ENCODE results near the gene RABGGTA.

RABGGTA gene

DNA sequence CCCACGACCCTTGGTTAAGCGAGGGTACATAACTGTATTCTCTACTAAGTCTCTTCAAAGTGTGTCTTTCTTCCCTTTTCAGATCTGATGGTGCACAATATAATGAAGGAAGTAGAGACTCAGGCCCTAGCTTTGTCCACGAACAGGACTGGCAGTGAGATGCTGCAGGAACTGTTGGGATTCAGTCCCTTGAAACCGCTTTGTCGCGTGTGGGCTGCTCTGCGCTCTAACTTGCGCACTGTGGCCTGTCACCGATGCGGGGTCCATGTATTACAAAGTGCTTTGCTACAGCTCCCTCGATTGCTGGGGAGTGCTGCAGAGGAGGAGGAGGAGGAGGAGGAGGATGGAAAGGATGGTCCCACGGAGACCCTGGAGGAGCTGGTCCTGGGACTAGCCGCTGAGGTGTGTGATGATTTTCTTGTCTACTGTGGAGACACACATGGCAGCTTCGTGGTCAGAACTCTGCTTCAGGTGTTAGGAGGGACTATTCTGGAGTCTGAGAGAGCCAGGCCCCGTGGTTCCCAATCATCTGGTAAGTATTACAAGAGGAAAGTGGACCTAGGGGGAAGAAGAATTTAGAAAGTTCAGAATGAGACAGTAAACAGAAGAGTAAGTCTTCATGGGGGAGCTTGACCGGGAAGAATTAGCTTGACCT, 29.1 kb upstream of the RABGGTA start:
- TF ChIP-seq, protein P1, sequence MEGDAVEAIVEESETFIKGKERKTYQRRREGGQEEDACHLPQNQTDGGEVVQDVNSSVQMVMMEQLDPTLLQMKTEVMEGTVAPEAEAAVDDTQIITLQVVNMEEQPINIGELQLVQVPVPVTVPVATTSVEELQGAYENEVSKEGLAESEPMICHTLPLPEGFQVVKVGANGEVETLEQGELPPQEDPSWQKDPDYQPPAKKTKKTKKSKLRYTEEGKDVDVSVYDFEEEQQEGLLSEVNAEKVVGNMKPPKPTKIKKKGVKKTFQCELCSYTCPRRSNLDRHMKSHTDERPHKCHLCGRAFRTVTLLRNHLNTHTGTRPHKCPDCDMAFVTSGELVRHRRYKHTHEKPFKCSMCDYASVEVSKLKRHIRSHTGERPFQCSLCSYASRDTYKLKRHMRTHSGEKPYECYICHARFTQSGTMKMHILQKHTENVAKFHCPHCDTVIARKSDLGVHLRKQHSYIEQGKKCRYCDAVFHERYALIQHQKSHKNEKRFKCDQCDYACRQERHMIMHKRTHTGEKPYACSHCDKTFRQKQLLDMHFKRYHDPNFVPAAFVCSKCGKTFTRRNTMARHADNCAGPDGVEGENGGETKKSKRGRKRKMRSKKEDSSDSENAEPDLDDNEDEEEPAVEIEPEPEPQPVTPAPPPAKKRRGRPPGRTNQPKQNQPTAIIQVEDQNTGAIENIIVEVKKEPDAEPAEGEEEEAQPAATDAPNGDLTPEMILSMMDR (IDR thresholded peaks at IDR 0.05; ENCODE audit: control insufficient read depth, insufficient read depth, low read depth, low read length, missing control alignments), result no peak
- peak overlapping the region; percentile 70 for H3K4me3 ChIP-seq (ENCODE audit: control insufficient read depth, low read depth, low read length)
- DNase-seq (ENCODE audit: low read depth), result no peak

DNA sequence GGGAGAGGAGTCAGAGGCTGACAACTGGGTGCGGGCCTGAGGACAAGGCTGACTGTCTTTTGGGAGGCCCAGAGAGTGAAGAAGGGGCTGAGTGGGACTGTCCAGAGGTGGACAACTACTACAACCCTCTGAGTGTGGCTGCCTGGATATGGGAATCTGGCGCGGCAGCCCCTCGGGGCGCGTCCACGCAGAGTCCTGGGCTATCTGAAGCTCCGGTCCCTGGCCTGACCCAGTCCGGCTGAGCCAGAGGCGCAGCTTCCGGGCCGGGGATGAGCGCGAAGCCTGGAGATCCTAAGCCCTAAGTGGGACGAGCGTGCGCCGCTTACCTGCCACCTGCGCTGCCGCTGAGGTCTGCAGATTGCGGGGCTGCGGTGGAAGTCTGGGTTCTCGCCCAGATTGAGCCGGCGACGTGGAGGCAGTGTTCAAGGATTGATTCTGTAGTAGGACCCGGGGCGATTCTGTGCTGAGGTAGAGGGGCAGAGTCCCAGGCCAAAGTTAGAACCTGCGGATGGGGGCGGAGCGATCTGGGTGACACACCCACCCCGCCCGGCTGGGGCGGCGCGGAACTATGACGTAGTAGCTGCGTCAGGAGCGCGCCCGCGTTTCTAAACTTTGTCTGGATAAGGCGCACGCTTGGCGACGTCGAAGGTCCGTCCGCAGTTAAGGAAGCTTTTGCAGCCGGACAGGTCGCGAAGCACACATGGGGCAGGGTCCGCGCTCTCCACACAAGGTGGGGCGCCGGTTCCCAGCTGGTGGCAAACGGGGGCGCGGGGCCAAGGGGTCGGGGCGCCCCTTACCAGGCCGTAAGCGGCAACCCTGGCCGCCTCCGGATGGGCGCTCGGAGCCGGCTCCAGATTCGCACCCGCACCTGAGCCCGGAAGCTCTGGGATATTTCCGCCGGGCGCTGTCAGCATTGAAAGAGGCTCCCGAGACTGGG, 28.1 kb upstream of the RABGGTA start, which contains the start of the genes DHRS1 and NOP9:
TSS of gene DHRS1 (minus strand) at position 526 of the 937 bp plus-strand sequence. CDS start 674 bp downstream, outside the sequence.
TSS of gene NOP9 (plus strand) at position 596 of the 937 bp plus-strand sequence. CDS start at position 701, 105 bp downstream.
- H3K4me3 ChIP-seq (ENCODE audit: control insufficient read depth, low read depth, low read length), result peak within 1 kb of the TSS; percentile 70
- peak; percentile 18 for DNase-seq (ENCODE audit: low read depth)
- TF ChIP-seq, protein P1 (IDR thresholded peaks at IDR 0.05; ENCODE audit: control insufficient read depth, insufficient read depth, low read depth, low read length, missing control alignments), result no peak

DNA sequence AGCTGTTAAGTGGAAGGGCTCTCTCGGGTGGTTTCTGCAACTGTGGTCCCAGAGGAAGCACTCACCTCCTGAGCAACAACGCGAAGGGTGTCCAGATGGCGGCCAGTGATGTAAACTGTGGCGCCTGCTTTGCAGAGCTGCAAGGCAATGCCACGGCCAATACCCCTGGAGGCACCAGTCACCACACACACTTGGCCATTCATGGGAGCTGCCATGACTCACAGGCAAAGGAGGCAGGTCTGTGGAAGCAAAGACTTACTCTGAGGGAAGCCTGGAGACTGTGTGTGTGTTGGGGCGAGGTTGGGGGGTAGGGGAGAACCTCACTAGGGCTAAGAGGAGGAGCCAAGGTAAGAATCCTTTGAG, 27.5 kb upstream of the RABGGTA start:
- TF ChIP-seq, protein P1 (IDR thresholded peaks at IDR 0.05; ENCODE audit: control insufficient read depth, insufficient read depth, low read depth, low read length, missing control alignments), result peak; percentile 5
- DNase-seq (ENCODE audit: low read depth), result peak; percentile 13
- peak overlapping the region; percentile 70 for H3K4me3 ChIP-seq (ENCODE audit: control insufficient read depth, low read depth, low read length)

DNA sequence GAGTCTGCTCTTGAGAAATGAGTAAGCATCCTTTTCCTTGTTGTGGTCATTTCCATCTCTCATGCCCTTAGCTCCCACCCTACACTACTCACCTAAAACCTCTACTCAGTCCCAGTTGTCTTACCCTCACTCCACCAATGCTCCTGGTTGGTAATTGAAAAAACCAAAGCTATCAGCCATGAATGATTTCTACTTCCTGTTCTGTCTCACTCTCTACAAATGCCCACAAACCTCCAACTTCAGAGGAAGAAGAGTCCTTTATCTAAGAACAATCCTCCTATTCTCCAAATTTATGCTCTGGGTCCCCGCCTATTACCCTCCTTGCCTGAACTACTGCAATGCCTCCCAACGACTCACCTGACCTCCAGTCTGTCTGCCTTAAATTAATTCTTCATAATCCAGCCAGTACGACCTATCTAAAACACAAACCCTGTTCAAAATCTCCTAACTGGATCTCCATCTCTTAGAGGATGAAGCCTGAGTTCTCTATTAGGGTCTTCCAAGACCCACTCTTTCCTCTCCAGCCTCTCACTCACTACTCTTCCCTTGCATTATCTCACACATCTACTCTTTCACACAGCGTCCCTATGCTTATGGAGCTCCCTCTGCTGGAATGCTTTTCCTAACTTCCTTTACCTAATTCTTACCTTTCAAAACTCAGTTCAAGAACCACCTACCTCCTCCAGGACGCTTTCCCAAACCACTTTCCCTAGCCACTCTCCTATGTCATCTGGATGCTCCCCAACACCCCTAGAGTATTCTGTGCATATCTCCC, 26.0 kb upstream of the RABGGTA start:
- no peak for DNase-seq (ENCODE audit: low read depth)
- TF ChIP-seq, protein P1 (IDR thresholded peaks at IDR 0.05; ENCODE audit: control insufficient read depth, insufficient read depth, low read depth, low read length, missing control alignments), result peak; percentile 44

DNA sequence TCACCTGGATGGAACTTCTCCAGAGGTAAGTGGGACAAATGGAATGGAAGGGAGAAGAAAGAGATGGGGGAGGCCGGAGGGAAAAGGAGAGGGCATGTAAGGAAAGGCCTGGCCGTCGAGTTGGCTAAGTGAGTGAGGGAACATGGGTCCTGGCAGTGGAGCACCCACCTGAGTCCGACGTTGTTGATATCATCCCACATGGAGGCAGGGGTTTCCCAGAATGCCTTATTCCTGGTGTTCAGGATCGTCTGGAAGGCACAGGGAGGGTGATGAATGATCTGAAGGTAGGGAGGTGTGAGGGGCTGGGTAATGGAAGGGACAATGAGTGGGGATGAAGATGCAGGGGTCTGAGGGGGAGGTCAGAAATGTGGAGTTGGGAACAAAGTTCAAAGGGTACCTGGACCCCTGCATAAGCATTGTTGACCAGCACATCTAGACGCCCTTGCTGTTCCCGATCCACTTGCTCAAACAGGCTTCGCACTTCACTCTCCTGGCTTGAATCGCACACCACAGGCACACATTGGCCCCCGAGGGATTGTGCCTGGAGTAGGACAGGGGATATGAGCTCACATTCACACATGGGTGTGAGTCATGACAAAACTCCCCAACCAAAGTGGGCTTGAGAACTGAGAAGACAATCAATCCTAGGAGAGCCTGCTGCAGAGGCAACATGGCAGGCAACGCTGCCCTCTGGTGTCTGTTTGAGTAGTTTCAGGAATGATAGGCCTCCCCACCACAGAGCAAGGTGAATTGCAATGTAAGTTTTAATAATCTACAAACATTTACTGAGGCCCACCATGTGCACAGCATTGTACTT, 25.2 kb upstream of the RABGGTA start:
- H3K4me3 ChIP-seq (ENCODE audit: control insufficient read depth, low read depth, low read length), result no peak overlapping the region
- peak; percentile 67 for DNase-seq (ENCODE audit: low read depth)
- TF ChIP-seq, protein P1 (IDR thresholded peaks at IDR 0.05; ENCODE audit: control insufficient read depth, insufficient read depth, low read depth, low read length, missing control alignments), result peak; percentile 83

More for the DNA sequence above, 26.0 kb upstream of the RABGGTA start:
- no peak overlapping the region for H3K4me3 ChIP-seq (ENCODE audit: control insufficient read depth, low read depth, low read length)

Measured in AG09309 (cell line).